ENCODE data around the gene MX2.

The MX2 gene

DNA sequence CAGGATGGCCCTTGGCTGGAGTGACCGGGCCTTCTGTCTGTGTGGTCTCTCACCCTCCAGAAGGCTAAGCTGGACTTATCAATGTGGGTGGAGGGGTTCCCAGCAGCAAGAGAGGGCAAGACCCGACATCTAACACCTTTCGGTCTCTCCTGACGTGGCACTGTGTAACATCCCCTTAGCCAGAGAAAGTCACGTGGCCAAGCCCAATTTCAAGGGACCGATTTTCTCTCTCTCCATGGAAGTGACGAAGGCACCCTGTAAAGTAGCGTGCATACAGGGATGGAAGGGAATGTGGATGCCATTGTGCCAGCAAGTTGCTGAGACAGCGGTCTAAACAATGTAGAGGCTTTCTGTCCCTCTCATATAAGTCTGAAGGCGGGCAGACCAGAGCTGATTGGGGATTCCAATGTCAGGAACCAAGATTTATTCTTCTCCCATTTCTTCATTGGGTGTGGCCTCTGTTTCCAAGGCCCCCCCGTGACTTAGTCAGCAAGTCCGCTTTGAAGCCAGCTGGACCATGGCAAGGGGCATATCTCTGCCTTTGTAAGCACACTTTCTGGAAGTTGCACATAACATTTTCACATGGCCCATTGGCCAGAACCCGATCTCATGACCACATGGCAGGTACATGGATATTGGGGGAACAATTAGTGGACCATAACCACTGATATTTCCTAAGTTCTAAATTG is 76.7 kb downstream of the MX2 start:
- no peak for DNase-seq (ENCODE audit: low read depth in 2 of 2)

- no peak for DNase-seq (ENCODE audit: low read depth in 2 of 2)
Measured at GRCh38 chr21:41439248-41439647, 77.4 kb downstream of the MX2 start.

DNA sequence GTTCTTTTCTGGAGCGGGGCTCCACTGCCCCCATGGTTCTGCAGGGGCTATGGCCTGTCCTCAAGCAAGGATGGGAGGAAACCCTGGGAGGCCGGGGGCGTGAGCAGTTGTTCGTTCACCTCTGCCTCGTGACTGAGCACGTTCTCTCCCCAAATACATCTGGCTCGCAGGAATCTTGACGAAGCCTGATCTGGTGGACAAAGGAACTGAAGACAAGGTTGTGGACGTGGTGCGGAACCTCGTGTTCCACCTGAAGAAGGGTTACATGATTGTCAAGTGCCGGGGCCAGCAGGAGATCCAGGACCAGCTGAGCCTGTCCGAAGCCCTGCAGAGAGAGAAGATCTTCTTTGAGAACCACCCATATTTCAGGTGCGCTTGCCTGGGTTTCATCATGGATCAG is 79.7 kb downstream of the MX2 start:
- no peak for DNase-seq (ENCODE audit: low read depth in 2 of 2)

- no peak for DNase-seq (ENCODE audit: low read depth in 2 of 2)
Measured at GRCh38 chr21:41442481-41443186, 80.8 kb downstream of the MX2 start.

- DNase-seq (ENCODE audit: low read depth in 2 of 2), result no peak
Measured at GRCh38 chr21:41443562-41443961, 81.7 kb downstream of the MX2 start.

- no peak for DNase-seq (ENCODE audit: low read depth in 2 of 2)
Measured at GRCh38 chr21:41444703-41445464, 83.1 kb downstream of the MX2 start.

GRCh38 chr21:41445465-41445862 is 83.6 kb downstream of the MX2 start:
- DNase-seq (ENCODE audit: low read depth in 2 of 2), result no peak

DNA sequence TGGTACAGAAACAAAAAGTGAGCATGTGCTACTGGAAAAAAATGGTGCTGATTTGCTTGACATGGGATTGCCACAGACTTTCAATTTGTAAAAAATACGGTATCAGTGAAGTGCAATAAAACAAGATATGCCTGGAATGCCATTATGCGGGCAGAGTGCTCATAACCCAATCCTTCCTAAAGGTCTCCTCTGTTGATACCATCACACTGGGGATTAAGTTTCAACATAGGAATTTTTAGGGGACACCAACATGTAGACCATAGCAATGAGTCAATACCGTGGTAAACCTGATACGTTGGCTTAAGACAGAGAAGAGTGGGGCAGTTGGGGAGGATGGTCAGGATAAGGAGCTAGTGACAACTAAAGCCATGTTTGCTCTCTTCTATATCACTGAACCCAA is 84.8 kb downstream of the MX2 start:
- no peak for DNase-seq (ENCODE audit: low read depth in 2 of 2)

DNA sequence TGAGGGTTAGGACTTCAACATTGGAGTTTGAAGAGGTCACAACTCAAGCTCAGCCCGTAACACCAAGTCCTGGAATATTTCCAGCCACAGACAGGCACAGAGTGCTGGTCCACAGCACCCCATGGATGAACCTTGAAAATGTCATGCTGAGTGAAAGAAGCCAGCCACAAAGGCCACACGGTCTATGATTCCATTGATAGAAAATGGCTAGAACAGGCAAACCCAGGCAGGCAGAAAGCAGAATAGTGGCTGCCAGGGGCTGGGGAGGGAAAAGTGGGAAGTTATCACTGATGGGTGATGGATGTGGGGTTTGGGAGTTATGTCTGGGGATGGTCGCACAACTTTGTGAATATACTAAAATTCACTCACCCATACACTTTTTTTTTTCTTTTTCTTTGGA is 85.5 kb downstream of the MX2 start:
- DNase-seq (ENCODE audit: low read depth in 2 of 2), result no peak

DNA sequence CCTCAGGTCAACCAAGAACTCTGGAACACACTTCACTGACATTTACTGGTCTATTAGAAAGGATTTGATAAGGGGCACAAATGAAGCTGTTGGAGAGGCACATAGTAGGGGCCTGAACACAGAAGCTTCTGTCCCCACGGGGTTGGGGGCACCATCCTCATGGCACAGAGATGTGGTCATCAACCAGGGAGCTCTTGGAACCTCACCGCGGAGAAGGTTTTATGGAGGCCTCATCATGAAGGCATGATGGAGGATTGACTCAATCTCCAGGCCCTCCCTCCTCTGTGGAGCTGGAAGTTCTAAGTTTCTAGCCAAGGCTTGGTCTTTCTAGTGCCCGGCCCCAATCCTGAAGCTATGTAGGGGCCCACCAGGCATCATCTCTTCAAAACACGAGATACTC is 87.8 kb downstream of the MX2 start:
- DNase-seq (ENCODE audit: low read depth in 2 of 2), result no peak

DNA sequence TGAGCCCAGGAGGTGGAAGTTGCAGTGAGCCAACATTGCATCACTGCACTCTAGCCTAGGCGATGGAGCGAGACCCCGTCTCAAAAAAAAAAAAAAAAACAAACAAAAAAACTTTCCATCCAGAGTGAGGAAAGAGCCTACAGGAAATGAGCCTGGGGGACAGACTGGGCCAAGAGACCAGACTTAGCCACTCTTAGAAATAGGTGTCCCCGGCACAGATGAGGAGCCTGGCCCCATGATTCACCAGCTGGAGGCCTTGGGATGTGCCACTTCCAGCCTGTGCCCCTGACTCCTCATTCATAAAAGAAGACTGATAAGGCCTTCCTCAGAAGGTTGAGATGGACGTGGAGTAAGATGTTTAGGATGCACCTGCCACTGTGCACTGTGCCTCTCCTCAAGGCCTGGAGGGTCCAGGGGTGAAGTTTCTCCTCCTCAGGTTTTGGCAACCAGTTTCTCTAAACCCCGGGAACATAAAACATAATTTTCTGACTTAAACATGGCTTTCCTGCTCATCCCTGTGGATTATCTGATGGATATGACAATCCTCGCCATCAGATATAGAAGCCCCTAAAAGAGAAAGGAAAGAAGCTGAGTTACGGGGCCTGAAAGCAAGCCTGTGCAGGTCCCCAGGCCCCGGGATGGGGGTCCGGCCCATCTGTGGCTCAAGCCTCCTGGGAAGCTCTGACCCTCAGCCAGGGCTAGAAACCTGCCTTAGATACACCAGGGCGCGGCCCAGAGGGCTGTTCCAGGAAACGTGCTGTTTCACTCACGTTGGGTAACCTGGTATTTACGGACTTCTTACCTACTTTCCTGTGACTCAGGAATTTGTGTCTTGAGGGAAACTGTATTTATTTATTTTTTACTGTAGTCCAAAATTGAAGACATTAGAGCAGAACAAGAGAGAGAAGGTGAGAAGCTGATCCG is 90.2 kb downstream of the MX2 start:
- no peak for DNase-seq (ENCODE audit: low read depth in 2 of 2)

DNA sequence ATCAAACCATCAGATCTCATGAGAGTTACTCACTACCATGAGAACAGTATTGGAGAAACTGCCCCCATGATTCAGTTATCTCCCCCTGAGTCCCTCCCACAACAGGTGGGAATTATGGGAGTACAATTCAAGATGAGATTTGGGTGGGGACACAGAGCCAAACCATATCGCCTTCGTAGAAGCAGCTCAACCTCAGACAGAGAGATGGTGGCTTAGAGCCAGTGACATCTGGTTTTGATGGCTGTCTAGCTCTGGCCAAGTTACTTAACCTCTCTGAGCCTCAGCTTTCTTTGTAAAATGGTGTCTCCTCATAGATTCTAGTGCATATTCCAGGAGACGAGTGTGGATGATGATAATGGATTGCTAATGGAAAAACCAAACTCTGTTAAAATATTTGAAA is 91.4 kb downstream of the MX2 start:
- no peak for DNase-seq (ENCODE audit: low read depth in 2 of 2)

DNA sequence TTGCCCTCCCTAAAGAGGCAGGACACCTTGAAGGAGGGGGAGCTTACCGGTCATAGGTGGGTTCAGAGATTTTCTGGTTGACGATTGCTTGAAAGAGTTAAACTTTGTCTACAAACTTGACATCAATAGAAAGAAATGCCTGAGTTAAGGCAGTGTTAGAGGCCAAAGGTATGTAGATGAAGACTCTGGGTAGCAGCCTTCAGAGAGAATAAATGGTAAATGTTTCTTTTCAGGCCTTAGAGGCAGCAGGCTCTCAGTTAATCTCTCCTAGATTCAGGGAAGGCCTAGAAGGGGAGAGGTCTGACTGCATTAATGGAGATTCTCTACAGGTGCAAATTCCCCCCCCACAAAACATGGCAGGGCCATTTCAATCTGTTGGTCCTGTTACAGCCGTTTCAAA is 91.9 kb downstream of the MX2 start:
- no peak for DNase-seq (ENCODE audit: low read depth in 2 of 2)

DNA sequence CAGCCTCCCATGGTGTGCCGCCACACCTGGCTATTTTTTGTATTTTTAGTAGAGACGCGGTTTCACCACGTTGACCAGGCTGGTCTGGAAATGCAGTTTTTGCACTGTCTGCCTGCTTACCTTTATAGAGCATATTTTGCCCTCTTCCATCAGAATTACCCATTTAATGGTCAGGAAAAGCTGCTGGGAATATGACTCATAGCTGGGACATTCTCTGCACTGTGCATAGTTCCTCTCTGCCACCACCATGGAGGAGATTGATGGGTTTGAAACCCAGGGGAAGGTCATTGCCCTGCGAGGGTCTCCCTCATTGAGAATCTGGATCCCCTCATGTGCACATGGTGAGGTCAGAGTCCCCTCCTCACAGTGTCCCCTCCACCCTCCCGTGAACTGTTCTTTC is 96.3 kb downstream of the MX2 start:
- no peak for DNase-seq (ENCODE audit: low read depth in 2 of 2)

DNA sequence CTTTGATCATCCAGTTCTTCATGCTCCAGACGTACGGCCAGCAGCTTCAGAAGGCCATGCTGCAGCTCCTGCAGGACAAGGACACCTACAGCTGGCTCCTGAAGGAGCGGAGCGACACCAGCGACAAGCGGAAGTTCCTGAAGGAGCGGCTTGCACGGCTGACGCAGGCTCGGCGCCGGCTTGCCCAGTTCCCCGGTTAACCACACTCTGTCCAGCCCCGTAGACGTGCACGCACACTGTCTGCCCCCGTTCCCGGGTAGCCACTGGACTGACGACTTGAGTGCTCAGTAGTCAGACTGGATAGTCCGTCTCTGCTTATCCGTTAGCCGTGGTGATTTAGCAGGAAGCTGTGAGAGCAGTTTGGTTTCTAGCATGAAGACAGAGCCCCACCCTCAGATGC is 96.7 kb downstream of the MX2 start:
- no peak for DNase-seq (ENCODE audit: low read depth in 2 of 2)
